GM18502 (cell line): ENCODE data around the gene PTH2R.
"Not testable (repeated sequence)": the region's sequence is repeated elsewhere in the genome, so short reads cannot be mapped to it uniquely, and the experiment has no call there.

Experiments used
- ATAC-seq: cut with Tn5 transposase; IDR thresholded peaks from one replicate; pipeline ENCODE4 v1.9.1; 2021; ENCODE audit warnings: mild to moderate bottlenecking; ENCODE audit not compliant: unreplicated experiment, poor library complexity

Gene PTH2R

GRCh38 chr2:208406474-208407451, at the start of gene PTH2R:
PTH2R (plus strand) TSS chr2:208406792; CDS start chr2:208407044, 252 bp downstream.
- ATAC-seq: no peak

- no peak for ATAC-seq
Observed at GRCh38 chr2:208356846-208357574, 49.6 kb upstream of the PTH2R start.

- no peak for ATAC-seq
Observed at GRCh38 chr2:208358758-208359631, 47.6 kb upstream of the PTH2R start.

GRCh38 chr2:208359632-208359986, 47.0 kb upstream of the PTH2R start:
- ATAC-seq: no peak

- ATAC-seq: no peak
Observed at GRCh38 chr2:208360259-208361076, 46.1 kb upstream of the PTH2R start.

GRCh38 chr2:208361077-208361441, 45.5 kb upstream of the PTH2R start:
- no peak for ATAC-seq

- ATAC-seq: peak; percentile 81
Observed at GRCh38 chr2:208363485-208363884, 43.1 kb upstream of the PTH2R start.

GRCh38 chr2:208366215-208367127, 40.1 kb upstream of the PTH2R start:
- ATAC-seq: peak; percentile 63

GRCh38 chr2:208369091-208369490, 37.5 kb upstream of the PTH2R start:
- ATAC-seq: no peak

- ATAC-seq: no peak
Observed at GRCh38 chr2:208370881-208371633, 35.5 kb upstream of the PTH2R start.

GRCh38 chr2:208371634-208371935, 35.0 kb upstream of the PTH2R start:
- ATAC-seq: no peak

GRCh38 chr2:208373460-208374089, 33.0 kb upstream of the PTH2R start:
- ATAC-seq: no peak

GRCh38 chr2:208375491-208376068, 31.0 kb upstream of the PTH2R start:
- ATAC-seq: no peak

- ATAC-seq: not testable (repeated sequence)
Observed at GRCh38 chr2:208377344-208377860, 29.2 kb upstream of the PTH2R start.

GRCh38 chr2:208379192-208379591, 27.4 kb upstream of the PTH2R start:
- ATAC-seq: no peak

- ATAC-seq: no peak
Observed at GRCh38 chr2:208384637-208385036, 22.0 kb upstream of the PTH2R start.

GRCh38 chr2:208386541-208386940, 20.1 kb upstream of the PTH2R start:
- no peak for ATAC-seq
